Pancreas (tissue), 10 donors: ENCODE measurements around the gene CNKSR3. TPM values are rescaled to one million over a fixed set of nuclear protein-coding genes. Genes with fewer than 3 reads are reported as not detected.

Experiments used
- ATAC-seq, 4 donors: fragments of 200-7000 bp; cut with Tn5 transposase; one replicate each; pipeline versions ENCODE4 v1.8.0 to v1.9.1; 2020; ENCODE audit warnings: mild to moderate bottlenecking in 4 of 4, moderate library complexity in 4 of 4
- DNase-seq, 6 donors: peaks; one replicate each; pipeline ENCODE4 v3.0.0-alpha.2; 2020
- FAIRE-seq: peaks from 2 replicates; lab custom pipeline; 2012; peaks lifted over from hg19 to GRCh38; lab: Jason Lieb, UNC
- H3K27ac ChIP-seq, 4 donors: fragments of 200-600 bp; sonication (generic); 1 replicate in 3 of 4; 2 replicates in 1 of 4; pipeline versions ENCODE4 v1.5.0 to v1.8.0; 2020
- H3K27me3 ChIP-seq, 4 donors: fragments of 200-600 bp; one replicate each; pipeline ENCODE4 v1.8.0; 2021
- H3K36me3 ChIP-seq, 3 donors: fragments of 200-600 bp; sonication (generic) in 1 of 3; one replicate each; pipeline versions ENCODE4 v1.5.0 to v1.8.0; 2020 to 2021
- H3K4me1 ChIP-seq, 3 donors: fragments of 200-600 bp; one replicate each; pipeline ENCODE4 v1.8.0; 2021
- H3K4me3 ChIP-seq, 4 donors: fragments of 200-600 bp; sonication (generic) in 2 of 4; one replicate each; pipeline versions ENCODE4 v1.5.0 to v1.8.0; 2020 to 2021
- H3K9me3 ChIP-seq, 4 donors: fragments of 200-600 bp; one replicate each; pipeline ENCODE4 v1.8.0; 2021
- WGBS, 2 donors: extraction: QIAGEN DNeasy Blood & Tissue Kit; methylation state at CpG; one replicate each; pipeline ENCODE4 v1.1.7; 2013; 5-methylcytosine and 5-hydroxymethylcytosine counted together
- intact Hi-C, 3 donors: fragments of 100-400 bp; cut with DNase I; formaldehyde crosslinking; loops; one replicate each; pipeline versions ENCODE4 v1.11.1 to v1.14.2; 2022
- polyA plus RNA-seq, 2 donors: library from polyadenylated mRNA; stranded (reverse); fragments of 200-250 nt; gene quantifications; one replicate each; pipeline ENCODE4 v1.2.3, GENCODE V29; 2013
- total RNA-seq, 6 donors: library from RNA; stranded (reverse); fragmentation: NEBNext Ultra II Directional in 4 of 6; extraction: Animal tissue kit (Norgen Biotek cat#: 25700) in 4 of 6; gene quantifications; one replicate each; pipeline versions ENCODE4 v1.2.1 to v1.2.4, GENCODE V29; 2021 to 2023
- TF ChIP-seq, protein P1 (sequence below), 4 donors: fragments of 200-600 bp; sonication (generic) in 3 of 4; IDR thresholded peaks; one replicate each; pipeline versions ENCODE4 v1.5.0 to v1.8.0; 2021; ENCODE audit warnings: antibody characterized with exemption in 4 of 4
- donor health status: healthy with polysubstance abuse.
- donor health status: DM: no; HTN: no; CAD: no; lungs with moderate emphysema.
- donor health status: DM: no; HTN: no; CAD: no.
- donor health status: control.
- donor health status: control.
- donor health status: Bipolar disorder and iron deficiency.
- donor health status: DM: yes; HTN: yes; CAD: no.
- donor health status: DM: no; HTN: no; CAD: no.
- donor health status: DM: no; HTN: no; CAD: no.
- donor health status: DM: yes; HTN: yes; CAD: no.

CNKSR3 gene
- total and polyA plus RNA-seq, 8 donors, result 7.6 to 24.2 (median 18.6) TPM

DNA sequence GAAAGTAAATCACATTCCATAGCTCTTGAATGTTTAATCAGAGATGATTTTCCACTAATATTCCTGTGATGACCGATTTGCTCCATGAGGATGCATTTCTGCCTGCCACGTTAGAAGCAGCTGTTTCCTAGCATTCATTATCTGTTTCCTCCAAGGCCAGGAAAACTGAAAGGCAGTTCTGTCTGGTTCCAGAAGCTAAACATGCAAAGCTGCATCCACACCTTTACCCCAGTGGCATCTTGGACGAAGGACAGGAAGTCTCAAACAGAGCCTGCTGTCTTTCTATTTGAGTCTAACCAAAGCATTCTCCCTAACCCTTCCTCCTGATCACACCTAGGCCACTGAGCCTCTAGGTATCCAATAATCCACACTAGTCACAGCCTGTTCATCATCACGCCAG is 27.6 kb downstream of the CNKSR3 start:
- no peaks in the 10 kb centered on the region for H3K9me3 ChIP-seq
- H3K36me3 ChIP-seq, result no peaks in the 10 kb centered on the region
- H3K27me3 ChIP-seq, result no peaks in the 10 kb centered on the region
- peak overlapping the region in 1 of 4 donors; percentile 9 for H3K27ac ChIP-seq
- no peak for FAIRE-seq
- intact Hi-C loops, result no loop called here
- ATAC-seq, result peak in 3 of 4 donors; percentile 11 to 35 (median 12)
- no peak overlapping the region for H3K4me3 ChIP-seq
- TF ChIP-seq, protein P1, sequence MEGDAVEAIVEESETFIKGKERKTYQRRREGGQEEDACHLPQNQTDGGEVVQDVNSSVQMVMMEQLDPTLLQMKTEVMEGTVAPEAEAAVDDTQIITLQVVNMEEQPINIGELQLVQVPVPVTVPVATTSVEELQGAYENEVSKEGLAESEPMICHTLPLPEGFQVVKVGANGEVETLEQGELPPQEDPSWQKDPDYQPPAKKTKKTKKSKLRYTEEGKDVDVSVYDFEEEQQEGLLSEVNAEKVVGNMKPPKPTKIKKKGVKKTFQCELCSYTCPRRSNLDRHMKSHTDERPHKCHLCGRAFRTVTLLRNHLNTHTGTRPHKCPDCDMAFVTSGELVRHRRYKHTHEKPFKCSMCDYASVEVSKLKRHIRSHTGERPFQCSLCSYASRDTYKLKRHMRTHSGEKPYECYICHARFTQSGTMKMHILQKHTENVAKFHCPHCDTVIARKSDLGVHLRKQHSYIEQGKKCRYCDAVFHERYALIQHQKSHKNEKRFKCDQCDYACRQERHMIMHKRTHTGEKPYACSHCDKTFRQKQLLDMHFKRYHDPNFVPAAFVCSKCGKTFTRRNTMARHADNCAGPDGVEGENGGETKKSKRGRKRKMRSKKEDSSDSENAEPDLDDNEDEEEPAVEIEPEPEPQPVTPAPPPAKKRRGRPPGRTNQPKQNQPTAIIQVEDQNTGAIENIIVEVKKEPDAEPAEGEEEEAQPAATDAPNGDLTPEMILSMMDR (IDR thresholded peaks at IDR 0.05), result no peak
- DNase-seq, result no peak
- peaks cover 5 to 47% (median 42%) of the 10 kb centered on the region in 3 donors for H3K4me1 ChIP-seq
- WGBS, 2 donors, result 35 to 39% methylated on average over 4 of the region's 4 CpGs

DNA sequence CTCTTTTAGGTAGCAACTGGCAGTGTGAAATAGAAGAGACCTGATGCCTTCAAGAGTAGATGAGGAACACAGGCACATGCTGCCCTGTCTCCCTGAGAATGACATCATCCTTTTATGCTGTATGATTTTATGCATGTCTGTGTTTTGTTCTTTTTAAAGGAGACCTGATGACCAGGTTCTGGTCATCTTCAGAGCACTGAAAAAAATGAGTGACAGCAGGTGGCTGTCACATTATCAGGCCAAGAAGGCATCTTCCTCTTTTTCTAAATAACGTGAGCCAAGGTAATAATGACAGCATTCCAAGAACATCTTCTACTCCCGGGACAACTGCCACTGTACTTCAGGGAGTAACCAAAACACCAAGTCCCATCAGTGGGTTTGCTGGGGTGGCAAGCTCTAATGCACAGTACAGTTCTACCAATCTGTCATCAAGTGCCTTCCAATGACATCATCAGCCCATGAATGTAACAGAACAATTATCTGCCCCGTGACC is 28.9 kb downstream of the CNKSR3 start:
- H3K4me3 ChIP-seq, result no peak overlapping the region
- no peaks in the 10 kb centered on the region for H3K36me3 ChIP-seq
- FAIRE-seq (no peak), DNase-seq (no peak), ATAC-seq (no peak)
- H3K9me3 ChIP-seq, result no peaks in the 10 kb centered on the region
- H3K4me1 ChIP-seq, result peaks cover 0 to 52% (median 37%) of the 10 kb centered on the region in 3 donors
- H3K27ac ChIP-seq, result no peak overlapping the region
- WGBS, 2 donors, result 59 to 73% methylated on average over 3 of the region's 3 CpGs
- H3K27me3 ChIP-seq, result no peaks in the 10 kb centered on the region
- TF ChIP-seq, protein P1 (IDR thresholded peaks at IDR 0.05), result no peak
- intact Hi-C loops, result no loop called here

DNA sequence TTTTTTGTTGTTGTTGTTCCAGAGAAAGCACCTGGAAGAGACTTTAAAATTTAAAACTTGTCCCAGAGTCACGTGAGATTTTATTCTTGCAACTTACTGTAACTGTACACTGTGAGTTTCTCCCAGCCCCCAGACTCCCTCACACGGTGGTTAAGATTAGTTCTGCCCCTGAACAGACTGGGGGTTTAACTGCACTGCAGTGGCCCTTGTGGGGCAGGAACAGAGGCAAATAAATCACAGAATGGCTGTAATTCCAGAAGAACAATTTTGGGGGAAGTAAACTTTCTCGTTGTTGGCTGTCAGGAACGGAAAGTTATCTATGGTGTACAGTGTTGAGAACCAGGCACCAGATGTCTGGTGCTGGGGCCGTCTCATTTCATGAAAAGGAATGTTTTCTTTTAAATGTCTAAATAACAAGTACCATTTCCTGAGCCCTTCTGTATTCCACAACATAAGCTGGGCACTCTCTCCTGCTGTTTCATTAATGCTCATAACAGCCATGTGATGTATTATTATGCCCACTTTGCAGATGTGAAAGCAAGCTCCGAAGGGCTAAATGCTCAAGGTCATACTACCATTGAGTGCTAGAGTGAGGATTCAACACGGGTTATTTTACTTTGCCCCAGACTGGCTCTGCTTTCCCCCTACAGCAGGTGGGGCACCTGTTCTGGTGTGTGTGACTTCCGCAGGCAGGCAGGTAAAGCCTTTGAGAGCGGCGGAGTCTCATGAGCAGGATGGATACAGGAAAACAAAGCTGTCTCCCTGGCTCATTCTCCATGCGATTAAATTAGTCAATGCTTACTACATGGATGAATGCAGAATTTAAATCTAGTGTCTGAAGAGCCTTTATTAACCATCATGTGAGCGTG is 30.5 kb downstream of the CNKSR3 start:
- ATAC-seq (no peak), DNase-seq (no peak), FAIRE-seq (no peak)
- TF ChIP-seq, protein P1 (IDR thresholded peaks at IDR 0.05), result no peak
- Histone ChIP-seq H3K9me3 (no peaks in the 10 kb centered on the region), H3K36me3 (no peaks in the 10 kb centered on the region), H3K27me3 (no peaks in the 10 kb centered on the region), H3K4me3 (no peak overlapping the region), H3K4me1 (peaks cover 0 to 46% (median 30%) of the 10 kb centered on the region in 3 donors), H3K27ac (peak overlapping the region in 1 of 4 donors; percentile 52)
- 61% methylated on average over 12 of the region's 12 CpGs for WGBS, 2 donors
- intact Hi-C loops, result no loop called here

DNA sequence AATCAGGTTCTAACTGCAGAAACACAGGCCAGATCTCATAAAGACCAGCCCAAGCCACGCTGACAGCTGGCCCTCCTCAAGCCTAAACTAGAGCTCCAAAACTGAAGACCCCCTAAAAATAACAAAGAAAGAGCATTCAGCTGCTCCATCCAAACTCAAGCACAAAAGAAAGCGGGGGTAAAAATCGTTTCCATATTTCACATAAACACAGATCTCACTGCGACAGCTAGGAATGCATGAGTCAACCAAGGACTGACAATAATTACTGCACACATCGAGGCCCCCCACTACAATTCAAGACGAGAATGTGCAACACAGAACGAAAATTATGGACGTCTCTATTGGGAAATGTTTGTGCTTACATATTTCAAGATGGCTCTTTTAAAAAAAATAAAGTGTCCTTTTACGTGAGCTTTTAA is 31.1 kb downstream of the CNKSR3 start:
- Histone ChIP-seq H3K27me3 (no peaks in the 10 kb centered on the region), H3K4me3 (no peak overlapping the region), H3K27ac (peak overlapping the region in 1 of 4 donors; percentile 52), H3K9me3 (no peaks in the 10 kb centered on the region), H3K4me1 (peaks cover 0 to 42% (median 26%) of the 10 kb centered on the region in 3 donors), H3K36me3 (no peaks in the 10 kb centered on the region)
- TF ChIP-seq, protein P1 (IDR thresholded peaks at IDR 0.05), result no peak
- DNase-seq, result no peak
- no peak for FAIRE-seq
- intact Hi-C loops, result no loop called here
- 49 to 64% methylated on average over 9 of the region's 9 CpGs for WGBS, 2 donors
- ATAC-seq, result no peak

DNA sequence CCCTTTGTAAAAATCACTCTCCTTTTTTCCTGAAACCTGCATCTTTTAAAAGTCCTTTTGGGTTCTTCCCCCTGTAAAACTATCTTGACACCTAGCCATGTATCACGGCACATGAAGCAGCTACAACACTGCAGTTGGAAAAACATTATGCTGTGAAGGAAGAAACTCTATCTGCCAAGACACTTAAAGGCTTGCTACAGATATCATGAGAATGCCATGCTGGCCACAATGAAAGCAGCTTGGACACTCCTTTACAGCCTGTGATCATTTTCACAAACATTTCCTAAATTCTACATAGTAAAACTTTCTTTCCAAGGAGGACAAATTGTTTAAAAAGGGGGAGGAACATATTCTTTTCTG is 31.8 kb downstream of the CNKSR3 start:
- no peaks in the 10 kb centered on the region for H3K9me3 ChIP-seq
- no peaks in the 10 kb centered on the region for H3K27me3 ChIP-seq
- ATAC-seq, result peak in 2 of 4 donors; percentile 5 to 9
- peaks cover 0 to 42% (median 26%) of the 10 kb centered on the region in 3 donors for H3K4me1 ChIP-seq
- H3K36me3 ChIP-seq, result no peaks in the 10 kb centered on the region
- H3K4me3 ChIP-seq, result no peak overlapping the region
- H3K27ac ChIP-seq, result peak overlapping the region in 2 of 4 donors; percentile 34 to 52
- DNase-seq, result no peak
- no peak for FAIRE-seq
- TF ChIP-seq, protein P1 (IDR thresholded peaks at IDR 0.05), result no peak
- intact Hi-C loops, result no loop called here
- 11 to 63% methylated on average over 1 of the region's 1 CpG for WGBS, 2 donors
